PFSK-1 (cell line): ENCODE results near the gene CELF5.

Experiments used
- POLR2AphosphoS5 ChIP-seq: IDR thresholded peaks from 2 replicates; pipeline ENCODE4 v1.6.1; 2012; ENCODE audit warnings: low read depth, mild to moderate bottlenecking, control low read depth, low read length, moderate library complexity
- REST ChIP-seq, 2 experiments: IDR thresholded peaks; 2 replicates each; pipeline versions ENCODE4 v1.6.1 to v1.8.0; 2011 to 2012; ENCODE audit warnings: low read depth in 2 of 2, low read length in 2 of 2, control low read depth in 1 of 2, inconsistent platforms in 1 of 2, mild to moderate bottlenecking in 1 of 2, moderate library complexity in 1 of 2; ENCODE audit not compliant: insufficient read depth in 1 of 2
- SIN3A ChIP-seq: IDR thresholded peaks from 2 replicates; pipeline ENCODE4 v1.6.1; 2012; ENCODE audit warnings: mild to moderate bottlenecking, low read length, moderate library complexity, borderline replicate concordance; ENCODE audit not compliant: insufficient read depth
- TAF1 ChIP-seq: IDR thresholded peaks from 2 replicates; pipeline ENCODE4 v1.6.1; 2012; ENCODE audit warnings: low read length, control low read depth, borderline replicate concordance; ENCODE audit not compliant: insufficient read depth

- TF ChIP-seq SIN3A (no peak), POLR2AphosphoS5 (no peak), TAF1 (no peak), REST (IDR thresholded peaks at IDR 0.05; ENCODE audit: insufficient read depth in 1 of 2, low read depth in 2 of 2, low read length in 2 of 2) (no peak)
These were observed 91.7 kb downstream of the CELF5 start for GRCh38 chr19:3316132-3316648.
